ENCODE results near the gene PNMA8B.

PNMA8B gene

GRCh38 chr19:46486358-46486757 lies 9.3 kb downstream of the PNMA8B start:
- no peak for DNase-seq

GRCh38 chr19:46484656-46485055 lies 11.0 kb downstream of the PNMA8B start:
- DNase-seq = no peak

GRCh38 chr19:46482631-46483030 lies 13.0 kb downstream of the PNMA8B start:
- DNase-seq = no peak

- DNase-seq = no peak
These were observed 13.7 kb downstream of the PNMA8B start for GRCh38 chr19:46481947-46482346.

GRCh38 chr19:46481223-46481848 lies 14.3 kb downstream of the PNMA8B start:
- DNase-seq = no peak

GRCh38 chr19:46480415-46480814 lies 15.3 kb downstream of the PNMA8B start:
- DNase-seq = no peak

- DNase-seq = no peak
These were observed 17.2 kb downstream of the PNMA8B start for GRCh38 chr19:46478356-46478986.

GRCh38 chr19:46475986-46476385 lies 19.7 kb downstream of the PNMA8B start:
- DNase-seq = no peak

- no peak for DNase-seq
These were observed 21.5 kb downstream of the PNMA8B start for GRCh38 chr19:46474211-46474610.

GRCh38 chr19:46472592-46472991 lies 23.1 kb downstream of the PNMA8B start:
- no peak for DNase-seq

- no peak for DNase-seq
These were observed 23.7 kb downstream of the PNMA8B start for GRCh38 chr19:46471811-46472543.

- no peak for DNase-seq
These were observed 24.4 kb downstream of the PNMA8B start, which contains the start of gene PNMA8A for GRCh38 chr19:46471116-46471733. Gene PNMA8A, minus strand, starts transcription at chr19:46471563. Its CDS starts 528 bp downstream, at chr19:46471035.

- no peak for DNase-seq
These were observed 25.3 kb downstream of the PNMA8B start for GRCh38 chr19:46470376-46470775.

- DNase-seq = no peak
These were observed 26.0 kb downstream of the PNMA8B start for GRCh38 chr19:46469541-46470185.

- no peak for DNase-seq
These were observed 29.0 kb downstream of the PNMA8B start for GRCh38 chr19:46466536-46467196.

GRCh38 chr19:46463516-46463915 lies 32.2 kb downstream of the PNMA8B start:
- no peak for DNase-seq

GRCh38 chr19:46461537-46461936 lies 34.1 kb downstream of the PNMA8B start:
- no peak for DNase-seq

- no peak for DNase-seq
These were observed 34.7 kb downstream of the PNMA8B start for GRCh38 chr19:46460981-46461380.

GRCh38 chr19:46460055-46460454 lies 35.6 kb downstream of the PNMA8B start:
- no peak for DNase-seq

- DNase-seq = no peak
These were observed 38.7 kb downstream of the PNMA8B start for GRCh38 chr19:46456930-46457329.

GRCh38 chr19:46454244-46454643 lies 41.4 kb downstream of the PNMA8B start:
- DNase-seq = no peak

GRCh38 chr19:46453661-46454060 lies 42.0 kb downstream of the PNMA8B start:
- no peak for DNase-seq

- no peak for DNase-seq
These were observed 43.5 kb downstream of the PNMA8B start for GRCh38 chr19:46452186-46452585.
